GM21528 (cell line): ENCODE results near the gene VPS37B.
"Not testable (repeated sequence)": the region's sequence is repeated elsewhere in the genome, so short reads cannot be mapped to it uniquely, and the experiment has no call there.

ENCODE experiments used
- ATAC-seq: cut with Tn5 transposase; IDR thresholded peaks from one replicate; pipeline ENCODE4 v1.9.1; 2021; ENCODE audit warnings: mild to moderate bottlenecking, moderate library complexity; ENCODE audit not compliant: unreplicated experiment, low FRiP score

Gene VPS37B

GRCh38 chr12:122895704-122896636 is at the start of gene VPS37B:
TSS of gene VPS37B (minus strand) at chr12:122896124. CDS start at chr12:122896062, 62 bp downstream.
- ATAC-seq = peak; percentile 47

- no peak for ATAC-seq
Observed at GRCh38 chr12:122944605-122945592, 49.0 kb upstream of the VPS37B start.

- ATAC-seq = no peak
Observed at GRCh38 chr12:122943196-122943595, 47.3 kb upstream of the VPS37B start.

GRCh38 chr12:122942637-122943036 is 46.7 kb upstream of the VPS37B start:
- no peak for ATAC-seq

- ATAC-seq = not testable (repeated sequence)
Observed at GRCh38 chr12:122941351-122941750, 45.4 kb upstream of the VPS37B start.

GRCh38 chr12:122939125-122939524 is 43.2 kb upstream of the VPS37B start:
- no peak for ATAC-seq

- no peak for ATAC-seq
Observed at GRCh38 chr12:122937622-122938091, 41.7 kb upstream of the VPS37B start.

GRCh38 chr12:122935318-122935717 is 39.4 kb upstream of the VPS37B start:
- ATAC-seq = no peak

- no peak for ATAC-seq
Observed at GRCh38 chr12:122934722-122935121, 38.8 kb upstream of the VPS37B start.

GRCh38 chr12:122932207-122932606 is 36.3 kb upstream of the VPS37B start:
- no peak for ATAC-seq

- ATAC-seq = no peak
Observed at GRCh38 chr12:122929812-122930211, 33.9 kb upstream of the VPS37B start.

GRCh38 chr12:122929148-122929538 is 33.2 kb upstream of the VPS37B start:
- no peak for ATAC-seq

GRCh38 chr12:122928404-122929147 is 32.7 kb upstream of the VPS37B start:
- ATAC-seq = no peak

- ATAC-seq = no peak
Observed at GRCh38 chr12:122927756-122928403, 32.0 kb upstream of the VPS37B start.

GRCh38 chr12:122921917-122922316 is 26.0 kb upstream of the VPS37B start:
- no peak for ATAC-seq

- no peak for ATAC-seq
Observed at GRCh38 chr12:122920687-122921086, 24.8 kb upstream of the VPS37B start.

- ATAC-seq = no peak
Observed at GRCh38 chr12:122918827-122919226, 22.9 kb upstream of the VPS37B start.

GRCh38 chr12:122917507-122918121 is 21.7 kb upstream of the VPS37B start:
- ATAC-seq = no peak
